HL-60 (cell line): ENCODE measurements around the gene SARDH.

Experiments used
- DNase-seq, 2 experiments: peaks; one replicate each; pipeline ENCODE4 v3.0.0-alpha.2; 2010 to 2020; ENCODE audit warnings: low read depth in 1 of 2, low spot score in 1 of 2
- H3K27ac ChIP-seq: fragments of 250-450 bp; sonication (Bioruptor Pico); replicated peaks from 2 replicates; pipeline ENCODE4 v1.5.1; 2020; ENCODE audit warnings: mild to moderate bottlenecking, moderate library complexity
- H3K27me3 ChIP-seq: fragments of 250-450 bp; sonication (Bioruptor Pico); 2 replicates; pipeline ENCODE4 v1.5.1; 2021; ENCODE audit warnings: mild to moderate bottlenecking, moderate library complexity; ENCODE audit not compliant: insufficient read depth, poor library complexity, severe bottlenecking
- H3K4me3 ChIP-seq: replicated peaks from 2 replicates; pipeline ENCODE4 v1.5.1; 2011; ENCODE audit warnings: mild to moderate bottlenecking, control low read depth, low read length; ENCODE audit not compliant: insufficient read depth
- CTCF ChIP-seq: IDR thresholded peaks from one replicate; pipeline ENCODE4 v1.5.1; 2011; ENCODE audit warnings: low read length, control low read depth, inconsistent platforms; ENCODE audit not compliant: insufficient read depth
- GABPA ChIP-seq: IDR thresholded peaks from 2 replicates; pipeline ENCODE4 v1.6.1; 2012; ENCODE audit warnings: low read depth
- POLR2AphosphoS5 ChIP-seq: IDR thresholded peaks from 2 replicates; pipeline ENCODE4 v1.6.1; 2012; ENCODE audit warnings: low read depth
- REST ChIP-seq: IDR thresholded peaks from 2 replicates; pipeline ENCODE4 v1.6.1; 2012; ENCODE audit warnings: low read depth; ENCODE audit not compliant: insufficient replicate concordance
- SPI1 ChIP-seq: IDR thresholded peaks from 2 replicates; pipeline ENCODE4 v1.6.1; 2012; ENCODE audit warnings: low read depth, mild to moderate bottlenecking, borderline replicate concordance

SARDH gene

GRCh38 chr9:133661846-133662540 lies 76.2 kb downstream of the SARDH start:
- H3K27me3 ChIP-seq = peaks cover 24% of the 10 kb centered on the region
- no peak for TF ChIP-seq POLR2AphosphoS5
- TF ChIP-seq GABPA = no peak
- no peak for TF ChIP-seq SPI1
- no peak for TF ChIP-seq CTCF
- H3K27ac ChIP-seq = no peak overlapping the region

GRCh38 chr9:133659516-133659915 lies 78.6 kb downstream of the SARDH start:
- peaks cover 24% of the 10 kb centered on the region for H3K27me3 ChIP-seq
- H3K4me3 ChIP-seq = no peak overlapping the region
- no peak overlapping the region for H3K27ac ChIP-seq
- DNase-seq = no peak
- TF ChIP-seq REST (no peak), SPI1 (no peak), GABPA (no peak), POLR2AphosphoS5 (no peak), CTCF (no peak)

More at GRCh38 chr9:133661846-133662540, 76.2 kb downstream of the SARDH start:
- no peak for DNase-seq
- H3K4me3 ChIP-seq = no peak overlapping the region

- Histone ChIP-seq H3K27ac (no peak overlapping the region), H3K4me3 (no peak overlapping the region), H3K27me3 (peaks cover 24% of the 10 kb centered on the region)
- TF ChIP-seq GABPA (no peak), POLR2AphosphoS5 (no peak), CTCF (no peak), REST (no peak), SPI1 (no peak)
- DNase-seq = no peak
These were observed 79.4 kb downstream of the SARDH start for GRCh38 chr9:133658442-133659431.
